HG03342 (cell line): Measurements from ENCODE around the gene MATCAP1.

Experiments used
- ATAC-seq: cut with Tn5 transposase; IDR thresholded peaks from one replicate; pipeline ENCODE4 v1.9.1; 2021; ENCODE audit warnings: mild to moderate bottlenecking, moderate library complexity; ENCODE audit not compliant: unreplicated experiment

The MATCAP1 gene

GRCh38 chr16:67191995-67192681 lies 8.4 kb upstream of the MATCAP1 start, which contains the start of gene E2F4:
Gene E2F4 (plus strand): TSS chr16:67192155. CDS start chr16:67192228, 73 bp downstream.
- peak; percentile 85 for ATAC-seq

GRCh38 chr16:67191411-67191994 lies 7.7 kb upstream of the MATCAP1 start:
- no peak for ATAC-seq

- no peak for ATAC-seq
Observed at GRCh38 chr16:67190448-67191399, 7.0 kb upstream of the MATCAP1 start.

GRCh38 chr16:67190041-67190440 lies 6.3 kb upstream of the MATCAP1 start, which contains the start of gene EXOC3L1:
Gene EXOC3L1 (minus strand): TSS chr16:67190136. CDS start chr16:67189676, 460 bp downstream.
- no peak for ATAC-seq

DNA sequence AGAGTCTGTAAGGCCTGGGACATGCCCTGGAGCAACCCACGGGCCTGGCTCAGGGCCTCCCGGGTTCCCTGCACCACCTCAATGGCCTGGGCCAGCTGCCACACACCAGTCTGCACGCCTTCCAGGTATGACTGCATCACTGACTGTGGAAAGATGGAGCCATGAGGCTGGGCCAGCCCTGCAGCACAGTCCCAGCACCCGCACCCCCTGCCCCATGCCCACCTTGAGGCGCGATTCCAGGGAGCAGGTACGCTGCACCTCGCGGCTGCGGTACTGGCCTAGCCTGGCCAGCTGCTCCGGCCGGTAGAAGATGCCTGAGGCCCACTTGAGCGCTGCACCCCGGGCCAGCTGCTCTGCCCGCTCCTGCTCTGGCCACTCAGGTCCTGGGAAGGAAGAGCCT lies 5.0 kb upstream of the MATCAP1 start:
- no peak for ATAC-seq

GRCh38 chr16:67188323-67188722 lies 4.6 kb upstream of the MATCAP1 start:
- no peak for ATAC-seq

DNA sequence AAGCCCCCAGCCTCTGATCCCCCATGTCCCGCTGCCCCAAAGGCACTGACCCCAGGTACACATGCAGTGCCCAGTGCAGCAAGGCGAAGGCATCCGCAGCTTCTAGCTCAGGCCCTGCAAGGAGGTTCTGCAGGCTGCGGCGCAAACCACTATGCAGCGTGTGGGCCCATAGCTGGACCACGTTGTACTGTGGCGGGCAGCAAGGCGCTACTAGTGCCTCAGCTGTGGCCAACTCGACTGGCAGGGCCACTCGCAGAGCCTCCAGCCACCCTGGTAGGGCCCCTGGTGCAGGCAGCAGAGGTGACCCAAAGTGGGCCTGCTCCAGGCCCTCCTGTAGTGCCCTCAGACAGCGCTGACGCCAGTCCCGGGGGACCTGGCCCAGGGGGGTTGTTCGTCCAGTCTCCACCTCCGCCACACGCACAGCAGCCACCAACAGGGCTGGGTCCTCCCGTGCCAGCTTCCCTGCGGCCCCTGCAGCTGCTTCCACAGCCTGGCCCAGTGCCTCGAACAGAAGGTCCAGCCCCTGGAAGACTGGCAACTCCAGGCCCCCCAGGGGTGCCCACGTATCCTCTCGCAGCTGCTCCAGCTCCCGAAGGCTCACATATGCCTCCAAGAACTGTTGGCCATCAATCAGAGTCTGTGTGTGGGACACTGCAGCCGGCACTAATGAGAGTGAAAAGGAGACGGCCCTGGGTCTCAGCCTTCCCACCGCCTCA lies 3.6 kb upstream of the MATCAP1 start:
- no peak for ATAC-seq

DNA sequence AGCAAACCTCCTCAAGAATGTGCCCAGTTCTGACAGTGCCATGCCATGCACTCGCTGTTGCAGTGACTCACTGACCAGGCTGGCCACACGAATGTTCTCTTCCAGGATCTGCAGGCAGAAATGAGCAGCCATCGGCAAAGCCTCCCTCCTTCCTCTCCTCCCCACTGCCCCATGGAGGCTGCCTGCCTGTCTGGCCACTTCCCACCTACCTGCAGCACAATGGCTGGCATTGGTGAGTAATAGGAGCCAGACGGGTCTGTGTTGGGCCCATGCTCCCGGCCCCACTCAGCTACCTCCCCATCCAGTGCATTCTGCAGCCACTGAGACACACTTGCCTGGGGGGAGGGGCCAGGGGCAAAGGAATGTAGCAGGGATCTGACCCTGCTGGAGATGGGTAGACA lies 2.8 kb upstream of the MATCAP1 start:
- no peak for ATAC-seq

DNA sequence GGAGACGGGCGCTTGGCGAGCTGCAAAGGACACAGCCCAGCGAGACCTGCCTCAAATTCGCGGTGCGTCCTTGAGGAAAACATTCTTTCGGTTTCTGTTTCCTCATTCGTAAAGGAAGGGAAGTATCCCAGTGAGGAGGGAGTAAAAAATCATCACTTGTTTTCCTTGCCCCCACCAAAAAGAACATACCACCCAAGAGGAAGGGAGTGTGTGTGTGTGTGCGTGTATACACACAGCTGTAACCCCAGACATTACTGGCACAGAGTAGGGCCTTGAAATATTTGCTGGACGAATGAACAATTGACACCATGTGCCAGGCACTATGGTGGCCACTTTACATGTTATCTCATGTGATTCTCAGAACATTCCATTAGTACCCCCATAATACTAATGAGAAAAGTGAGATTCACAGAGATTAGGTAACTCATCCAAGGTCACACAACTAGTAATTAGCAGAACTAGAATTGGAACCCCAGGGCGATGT lies 1.9 kb upstream of the MATCAP1 start:
- no peak for ATAC-seq

DNA sequence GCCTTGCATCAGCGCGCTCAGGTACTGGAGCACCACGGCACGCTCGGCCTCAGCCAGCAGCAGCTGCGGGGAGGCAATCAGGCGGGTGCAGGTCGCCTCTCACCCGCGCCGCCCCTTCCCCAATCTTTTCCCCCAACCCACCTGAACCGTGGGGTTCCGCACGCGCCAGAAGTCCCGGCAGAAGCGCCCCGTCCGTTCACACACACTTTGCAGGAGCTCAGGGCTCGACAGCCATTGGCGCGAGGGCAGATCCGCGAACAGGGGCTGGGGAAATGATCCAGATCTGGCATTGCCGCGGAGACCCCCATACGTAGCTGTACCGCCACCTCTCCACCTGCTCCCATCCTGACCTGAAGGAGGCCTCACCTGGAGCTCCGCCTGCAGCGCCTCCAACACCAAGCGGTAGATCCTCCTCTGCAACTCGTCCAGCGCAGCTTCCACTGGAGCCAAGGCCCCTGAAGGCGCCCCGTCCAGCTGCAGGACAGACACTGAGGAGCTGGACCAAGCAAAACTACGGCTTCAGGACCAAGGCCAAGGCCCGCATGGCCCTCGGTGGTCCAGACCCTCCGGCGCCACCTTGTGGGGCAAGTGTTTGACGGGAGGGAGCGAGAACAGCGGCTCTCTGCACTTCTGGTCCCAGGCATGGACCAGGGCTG lies 1.4 kb upstream of the MATCAP1 start:
- ATAC-seq = no peak

GRCh38 chr16:67184453-67184994 lies 761 bp upstream of the MATCAP1 start:
- ATAC-seq = no peak

- no peak for ATAC-seq
Observed at GRCh38 chr16:67183284-67183626, 508 bp downstream of the MATCAP1 start.

- ATAC-seq = no peak
Observed at GRCh38 chr16:67182288-67182687, 1.5 kb downstream of the MATCAP1 start.

- ATAC-seq = no peak
Observed at GRCh38 chr16:67181346-67181745, 2.4 kb downstream of the MATCAP1 start.

GRCh38 chr16:67180166-67180565 lies 3.6 kb downstream of the MATCAP1 start:
- ATAC-seq = no peak

DNA sequence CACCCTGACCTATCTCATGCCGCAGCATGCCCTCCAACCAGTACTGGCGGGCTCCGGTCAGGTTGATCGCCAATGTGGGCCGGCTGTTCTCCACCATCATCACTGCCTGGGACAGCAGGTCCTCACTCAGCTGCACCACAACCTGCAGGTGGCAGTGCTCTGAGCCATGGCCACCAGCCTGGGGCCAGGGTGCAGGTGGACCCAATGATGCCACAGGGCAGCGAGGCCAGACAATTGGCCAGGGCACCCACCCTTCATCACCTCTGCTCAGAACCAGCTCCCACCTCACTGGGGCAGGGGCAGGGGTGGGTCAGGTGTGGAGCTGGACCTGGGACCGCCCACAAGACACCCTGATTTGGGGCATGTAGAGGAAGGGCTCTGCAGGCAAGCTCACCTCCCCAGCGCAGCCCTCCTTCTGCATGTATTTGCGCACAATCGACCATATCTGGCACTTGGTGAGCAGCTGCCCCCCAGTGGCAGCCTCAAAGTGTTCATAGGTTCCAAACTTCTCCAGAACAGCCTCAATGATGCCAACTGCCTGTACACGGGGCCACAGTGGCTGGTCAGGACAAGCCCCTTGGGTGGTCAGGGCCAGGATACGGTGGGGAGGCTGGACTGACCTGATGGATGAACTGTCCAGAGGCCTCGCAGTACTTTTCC lies 4.2 kb downstream of the MATCAP1 start:
- no peak for ATAC-seq

DNA sequence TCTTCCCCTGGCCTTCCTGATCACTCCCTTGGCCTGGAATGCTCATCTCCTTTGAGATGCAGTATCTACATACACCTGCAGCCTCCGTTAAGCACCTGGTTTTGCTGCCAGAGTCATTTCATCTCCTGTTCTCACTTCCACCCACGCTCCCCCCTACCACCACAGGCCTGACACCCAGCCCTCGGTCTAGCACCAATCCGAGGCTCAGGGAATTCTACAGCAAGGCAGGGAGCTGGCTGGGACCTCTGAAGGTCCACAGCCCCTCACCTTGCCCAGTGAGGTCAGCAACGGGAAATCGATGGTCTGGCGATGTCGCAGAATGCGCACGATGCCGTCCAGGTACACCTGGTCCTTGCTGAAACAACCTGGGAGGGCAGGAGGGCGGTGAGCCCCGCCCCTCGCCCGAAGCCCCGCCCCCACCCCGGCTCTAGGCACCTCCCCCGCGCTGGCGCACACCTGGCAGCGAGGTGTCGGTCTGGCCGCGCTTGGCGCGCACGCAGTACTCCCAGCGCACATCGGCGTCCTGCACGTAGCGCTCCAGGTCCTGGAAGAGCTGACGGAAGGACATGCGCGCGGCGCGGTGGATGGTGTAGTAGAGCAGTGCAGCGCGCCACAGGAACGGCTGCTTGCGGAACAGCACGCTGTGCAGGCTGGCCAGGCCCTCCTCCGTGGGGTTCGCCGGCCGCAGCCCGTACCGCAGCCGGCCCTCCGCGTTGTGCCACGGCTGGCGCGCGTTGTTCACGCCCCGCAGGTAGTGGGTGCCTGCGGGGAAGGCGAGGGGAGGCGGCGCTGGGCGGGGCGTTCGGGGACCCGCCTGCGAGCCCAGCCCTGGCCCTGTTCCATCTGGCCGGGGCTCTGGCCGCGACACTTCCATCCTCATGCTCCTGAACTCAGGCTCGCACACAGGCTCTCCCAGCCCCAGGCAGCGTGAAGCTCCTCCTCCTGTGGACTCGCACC lies 5.7 kb downstream of the MATCAP1 start:
- ATAC-seq = no peak

GRCh38 chr16:67176662-67177061 lies 7.1 kb downstream of the MATCAP1 start:
- no peak for ATAC-seq
